K562 (cell line): Measurements from ENCODE around the gene TOPORS.

Experiments used
- DACH1 ChIP-seq: fragments of 450-650 bp; IDR thresholded peaks from 2 replicates; pipeline ENCODE4 v1.6.1; 2018; ENCODE audit not compliant: partially characterized antibody
- ETV6 ChIP-seq, 3 experiments: fragments of 150-350 bp in 1 of 3; sonication (generic) in 1 of 3; formaldehyde crosslinking in 1 of 3; IDR thresholded peaks; 2 replicates each; pipeline versions ENCODE4 v1.6.1 to v1.8.0; 2014 to 2022; ENCODE audit warnings: borderline replicate concordance in 2 of 3, low read depth in 2 of 3, antibody characterized with exemption in 1 of 3, low read length in 1 of 3, mild to moderate bottlenecking in 1 of 3, missing genetic modification reagents in 1 of 3
- HDAC2 ChIP-seq: fragments of 450-650 bp; IDR thresholded peaks from 2 replicates; pipeline ENCODE4 v1.6.1; 2016; ENCODE audit warnings: mild to moderate bottlenecking
- JUNB ChIP-seq: fragments of 450-650 bp; formaldehyde crosslinking; conservative IDR thresholded peaks from 2 replicates; pipeline ENCODE4 v1.4.0; 2020; ENCODE audit warnings: mild to moderate bottlenecking
- KLF16 ChIP-seq: IDR thresholded peaks from 2 replicates; pipeline ENCODE4 v1.6.1; 2016; ENCODE audit warnings: antibody characterized with exemption
- RFX5 ChIP-seq: IDR thresholded peaks from 2 replicates; pipeline ENCODE4 v1.6.1; 2011; ENCODE audit warnings: low read depth, mild to moderate bottlenecking, improper control_type of control experiment, low read length
- ZFP30 ChIP-seq: fragments of 250-450 bp; sonication (Bioruptor Pico); IDR thresholded peaks from 2 replicates; pipeline ENCODE4 v1.8.0; 2022; ENCODE audit warnings: moderate library complexity, mild to moderate bottlenecking, inconsistent platforms, borderline replicate concordance
- ZNF121 ChIP-seq: sonication (generic); formaldehyde crosslinking; conservative IDR thresholded peaks from 2 replicates; pipeline ENCODE4 v1.8.0; 2022; ENCODE audit warnings: missing genetic modification reagents
- ZNF311 ChIP-seq: fragments of 250-450 bp; sonication (Bioruptor Pico); IDR thresholded peaks from 2 replicates; pipeline ENCODE4 v1.4.0; 2020; ENCODE audit warnings: mild to moderate bottlenecking, moderate library complexity
- ZSCAN29 ChIP-seq: fragments of 450-650 bp; IDR thresholded peaks from 2 replicates; pipeline ENCODE4 v1.6.1; 2017
- ZZZ3 ChIP-seq: fragments of 450-650 bp; IDR thresholded peaks from 2 replicates; pipeline ENCODE4 v1.6.1; 2016; ENCODE audit warnings: antibody characterized with exemption, mild to moderate bottlenecking, moderate library complexity
- TF ChIP-seq, protein P1 (sequence below), 3 experiments: IDR thresholded peaks in 2 of 3; conservative IDR thresholded peaks in 1 of 3; 2 replicates each; pipeline ENCODE4 v1.5.1; 2011 to 2012; ENCODE audit warnings: low read length in 3 of 3, mild to moderate bottlenecking in 3 of 3, control low read depth in 2 of 3, improper control_type of control experiment in 1 of 3, inconsistent platforms in 1 of 3, low read depth in 1 of 3, mixed read lengths in 1 of 3, moderate library complexity in 1 of 3; ENCODE audit not compliant: insufficient read depth in 2 of 3
- TF ChIP-seq, protein P2 (sequence below): sonication (generic); formaldehyde crosslinking; IDR thresholded peaks from 2 replicates; pipeline ENCODE4 v1.4.0; 2020; ENCODE audit warnings: mild to moderate bottlenecking, missing genetic modification reagents
- TF ChIP-seq, protein P3 (sequence below), 2 experiments: IDR thresholded peaks; 2 replicates each; pipeline ENCODE4 v1.6.1; 2012; ENCODE audit warnings: improper control_type of control experiment in 2 of 2, low read depth in 2 of 2, low read length in 2 of 2, borderline replicate concordance in 1 of 2

DNA sequence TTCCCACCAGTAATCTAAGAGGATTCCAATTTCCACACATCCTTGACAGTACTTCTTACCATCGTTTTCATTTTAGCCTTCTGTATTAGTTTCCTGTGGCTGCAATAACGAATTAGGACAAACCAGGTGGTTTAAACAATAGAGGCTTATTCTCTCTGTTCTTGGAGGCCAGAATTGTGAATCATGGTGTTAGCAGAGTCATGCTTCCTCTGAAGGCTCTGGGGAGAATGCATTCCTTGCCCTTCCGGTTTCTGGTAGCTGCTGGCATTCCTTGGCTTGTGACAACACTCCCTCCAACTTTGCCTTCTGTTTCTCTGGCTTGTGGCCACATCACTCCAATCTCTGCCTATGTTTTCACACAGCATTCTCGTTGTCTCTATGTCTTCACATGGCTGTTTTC lies 49.9 kb downstream of the TOPORS start:
- TF ChIP-seq ETV6 (IDR thresholded peaks at IDR 0.05; ENCODE audit: borderline replicate concordance in 1 of 2, low read depth in 2 of 2, low read length in 1 of 2) (no peak), ETV6 (CRISPR knock-in tag; IDR thresholded peaks at IDR 0.05; ENCODE audit: borderline replicate concordance) (no peak), ZSCAN29 (no peak), RFX5 (no peak), ZNF311 (no peak), ZNF121 (CRISPR knock-in tag) (no peak), ZZZ3 (no peak), DACH1 (no peak), ZFP30 (no peak), HDAC2 (no peak), KLF16 (no peak), JUNB (CRISPR knock-in tag) (no peak)
- TF ChIP-seq, protein P1, sequence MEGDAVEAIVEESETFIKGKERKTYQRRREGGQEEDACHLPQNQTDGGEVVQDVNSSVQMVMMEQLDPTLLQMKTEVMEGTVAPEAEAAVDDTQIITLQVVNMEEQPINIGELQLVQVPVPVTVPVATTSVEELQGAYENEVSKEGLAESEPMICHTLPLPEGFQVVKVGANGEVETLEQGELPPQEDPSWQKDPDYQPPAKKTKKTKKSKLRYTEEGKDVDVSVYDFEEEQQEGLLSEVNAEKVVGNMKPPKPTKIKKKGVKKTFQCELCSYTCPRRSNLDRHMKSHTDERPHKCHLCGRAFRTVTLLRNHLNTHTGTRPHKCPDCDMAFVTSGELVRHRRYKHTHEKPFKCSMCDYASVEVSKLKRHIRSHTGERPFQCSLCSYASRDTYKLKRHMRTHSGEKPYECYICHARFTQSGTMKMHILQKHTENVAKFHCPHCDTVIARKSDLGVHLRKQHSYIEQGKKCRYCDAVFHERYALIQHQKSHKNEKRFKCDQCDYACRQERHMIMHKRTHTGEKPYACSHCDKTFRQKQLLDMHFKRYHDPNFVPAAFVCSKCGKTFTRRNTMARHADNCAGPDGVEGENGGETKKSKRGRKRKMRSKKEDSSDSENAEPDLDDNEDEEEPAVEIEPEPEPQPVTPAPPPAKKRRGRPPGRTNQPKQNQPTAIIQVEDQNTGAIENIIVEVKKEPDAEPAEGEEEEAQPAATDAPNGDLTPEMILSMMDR (IDR thresholded peaks at IDR 0.05 in 2 of 3, conservative IDR thresholded peaks at IDR 0.05 in 1 of 3; ENCODE audit: insufficient read depth in 2 of 3, low read depth in 1 of 3, low read length in 3 of 3), result no peak
- TF ChIP-seq, protein P2, sequence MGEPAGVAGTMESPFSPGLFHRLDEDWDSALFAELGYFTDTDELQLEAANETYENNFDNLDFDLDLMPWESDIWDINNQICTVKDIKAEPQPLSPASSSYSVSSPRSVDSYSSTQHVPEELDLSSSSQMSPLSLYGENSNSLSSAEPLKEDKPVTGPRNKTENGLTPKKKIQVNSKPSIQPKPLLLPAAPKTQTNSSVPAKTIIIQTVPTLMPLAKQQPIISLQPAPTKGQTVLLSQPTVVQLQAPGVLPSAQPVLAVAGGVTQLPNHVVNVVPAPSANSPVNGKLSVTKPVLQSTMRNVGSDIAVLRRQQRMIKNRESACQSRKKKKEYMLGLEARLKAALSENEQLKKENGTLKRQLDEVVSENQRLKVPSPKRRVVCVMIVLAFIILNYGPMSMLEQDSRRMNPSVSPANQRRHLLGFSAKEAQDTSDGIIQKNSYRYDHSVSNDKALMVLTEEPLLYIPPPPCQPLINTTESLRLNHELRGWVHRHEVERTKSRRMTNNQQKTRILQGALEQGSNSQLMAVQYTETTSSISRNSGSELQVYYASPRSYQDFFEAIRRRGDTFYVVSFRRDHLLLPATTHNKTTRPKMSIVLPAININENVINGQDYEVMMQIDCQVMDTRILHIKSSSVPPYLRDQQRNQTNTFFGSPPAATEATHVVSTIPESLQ, result no peak
- TF ChIP-seq, protein P3, sequence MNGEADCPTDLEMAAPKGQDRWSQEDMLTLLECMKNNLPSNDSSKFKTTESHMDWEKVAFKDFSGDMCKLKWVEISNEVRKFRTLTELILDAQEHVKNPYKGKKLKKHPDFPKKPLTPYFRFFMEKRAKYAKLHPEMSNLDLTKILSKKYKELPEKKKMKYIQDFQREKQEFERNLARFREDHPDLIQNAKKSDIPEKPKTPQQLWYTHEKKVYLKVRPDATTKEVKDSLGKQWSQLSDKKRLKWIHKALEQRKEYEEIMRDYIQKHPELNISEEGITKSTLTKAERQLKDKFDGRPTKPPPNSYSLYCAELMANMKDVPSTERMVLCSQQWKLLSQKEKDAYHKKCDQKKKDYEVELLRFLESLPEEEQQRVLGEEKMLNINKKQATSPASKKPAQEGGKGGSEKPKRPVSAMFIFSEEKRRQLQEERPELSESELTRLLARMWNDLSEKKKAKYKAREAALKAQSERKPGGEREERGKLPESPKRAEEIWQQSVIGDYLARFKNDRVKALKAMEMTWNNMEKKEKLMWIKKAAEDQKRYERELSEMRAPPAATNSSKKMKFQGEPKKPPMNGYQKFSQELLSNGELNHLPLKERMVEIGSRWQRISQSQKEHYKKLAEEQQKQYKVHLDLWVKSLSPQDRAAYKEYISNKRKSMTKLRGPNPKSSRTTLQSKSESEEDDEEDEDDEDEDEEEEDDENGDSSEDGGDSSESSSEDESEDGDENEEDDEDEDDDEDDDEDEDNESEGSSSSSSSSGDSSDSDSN (IDR thresholded peaks at IDR 0.05; ENCODE audit: borderline replicate concordance in 1 of 2, low read depth in 2 of 2, low read length in 2 of 2), result no peak
